Thoracic aorta (tissue), 2 donors: Measurements from ENCODE around the gene SIRT2. TPM values are rescaled to one million over a fixed set of nuclear protein-coding genes. Genes with fewer than 3 reads are reported as not detected.
"Not testable (repeated sequence)": the region's sequence is repeated elsewhere in the genome, so short reads cannot be mapped to it uniquely, and the experiment has no call there.

Experiments
- ATAC-seq: fragments of 150-250 bp; one replicate; pipeline ENCODE4 v1.8.0; 2017; ENCODE audit warnings: low read depth; ENCODE audit not compliant: insufficient number of reproducible peaks, low FRiP score
- DNase-seq: peaks from one replicate; pipeline ENCODE4 v3.0.0-alpha.2; 2020; ENCODE audit warnings: low spot score
- H3K27ac ChIP-seq, 2 donors: fragments of 200-600 bp; sonication (generic); 1 replicate in 1 of 2; 2 replicates in 1 of 2; pipeline ENCODE4 v1.5.1; 2016; ENCODE audit warnings: mild to moderate bottlenecking in 2 of 2, moderate library complexity in 2 of 2
- H3K27me3 ChIP-seq: fragments of 200-600 bp; sonication (generic); replicated peaks from 2 replicates; pipeline ENCODE4 v1.6.0; 2016; ENCODE audit warnings: mild to moderate bottlenecking; ENCODE audit not compliant: insufficient read depth
- H3K36me3 ChIP-seq: fragments of 200-600 bp; sonication (generic); one replicate; pipeline ENCODE4 v1.5.1; 2016
- H3K4me1 ChIP-seq, 2 donors: fragments of 200-600 bp; sonication (generic); 1 replicate in 1 of 2; 2 replicates in 1 of 2; pipeline versions ENCODE4 v1.5.1 to v1.6.0; 2016; ENCODE audit warnings: low read depth in 2 of 2, mild to moderate bottlenecking in 1 of 2; ENCODE audit not compliant: control insufficient read depth in 1 of 2
- H3K4me3 ChIP-seq: fragments of 200-600 bp; sonication (generic); 2 replicates; pipeline ENCODE4 v1.5.1; 2016; ENCODE audit warnings: mild to moderate bottlenecking
- H3K9me3 ChIP-seq: fragments of 200-600 bp; sonication (generic); 2 replicates; pipeline ENCODE4 v1.5.1; 2016
- CTCF ChIP-seq: fragments of 200-600 bp; sonication (generic); IDR thresholded peaks from one replicate; pipeline ENCODE4 v1.5.1; 2019; ENCODE audit warnings: antibody characterized with exemption
- total RNA-seq, 2 donors: library from RNA; depleted of rRNA; stranded (reverse); fragments of >200 nt; gene quantifications; one replicate each; pipeline versions ENCODE4 v1.1.0 to v1.2.3, GENCODE V29; 2016

Gene SIRT2
- total RNA-seq, 2 donors from 2014 or later, result 42.8 to 68.4 TPM

GRCh38 chr19:38877781-38878574 lies 21.4 kb downstream of the SIRT2 start, which contains the start of gene RINL:
TSS of gene RINL (minus strand) at chr19:38878275. CDS start at chr19:38876742, 1,533 bp downstream.
- peak within 1 kb of the TSS in 1 of 2 donors; percentile 34 for H3K27ac ChIP-seq
- no peak for TF ChIP-seq CTCF
- no peaks in the 10 kb centered on the region for H3K4me1 ChIP-seq
- ATAC-seq (no peak), DNase-seq (no peak)
- H3K4me3 ChIP-seq, result peak within 1 kb of the TSS; percentile 38
- no peaks in the 10 kb centered on the region for H3K9me3 ChIP-seq
- no peaks in the 10 kb centered on the region for H3K27me3 ChIP-seq
- H3K36me3 ChIP-seq, result peaks cover 10% of the 10 kb centered on the region

DNA sequence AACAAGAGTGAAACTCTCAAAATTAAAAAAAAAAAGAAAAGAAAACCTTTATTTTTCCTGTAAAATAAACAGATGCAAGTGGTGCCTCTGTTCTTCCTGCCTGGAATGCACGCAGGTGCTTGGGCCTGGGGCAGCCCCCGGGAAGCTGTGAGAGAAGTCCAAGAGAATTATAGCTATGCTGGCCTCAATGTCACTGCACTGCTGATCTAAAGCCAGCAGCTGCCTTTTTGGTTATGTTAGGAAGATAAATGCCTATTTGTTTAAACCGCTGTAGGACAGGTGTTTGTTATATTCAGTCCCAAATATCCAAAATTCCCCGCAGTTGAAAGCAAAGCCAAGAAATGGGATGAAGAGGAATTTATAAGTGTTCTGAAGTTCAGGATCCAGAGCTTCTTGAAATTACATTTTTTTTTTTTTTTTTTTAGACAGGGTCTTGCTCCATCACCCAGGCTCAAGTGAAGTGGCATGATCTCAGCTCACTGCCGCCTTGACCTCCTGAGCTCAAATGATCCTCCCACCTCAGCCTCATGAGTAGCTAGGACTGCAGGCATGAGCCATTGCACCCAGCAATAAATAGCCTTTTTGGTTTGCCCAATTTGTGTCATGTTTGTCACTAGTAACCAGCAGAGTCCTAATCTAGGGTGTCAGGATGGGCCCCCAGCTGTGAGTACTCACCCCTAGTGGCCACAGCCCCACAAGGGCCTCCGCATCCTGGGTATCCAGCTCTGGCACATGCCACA lies 23.6 kb downstream of the SIRT2 start:
- Histone ChIP-seq H3K4me1 (no peaks in the 10 kb centered on the region), H3K9me3 (no peaks in the 10 kb centered on the region), H3K27me3 (no peaks in the 10 kb centered on the region), H3K36me3 (peaks cover 3% of the 10 kb centered on the region), H3K27ac (no peak overlapping the region), H3K4me3 (no peak overlapping the region)
- ATAC-seq (no peak), DNase-seq (no peak)
- TF ChIP-seq CTCF, result no peak

- not testable (repeated sequence) for H3K36me3 ChIP-seq, H3K4me3 ChIP-seq, ATAC-seq, DNase-seq, H3K27ac ChIP-seq, H3K9me3 ChIP-seq, H3K27me3 ChIP-seq
- peaks cover 0 to 10% of the 10 kb centered on the region in 2 donors for H3K4me1 ChIP-seq
Observed at GRCh38 chr19:38873400-38873799, 26.0 kb downstream of the SIRT2 start.

DNA sequence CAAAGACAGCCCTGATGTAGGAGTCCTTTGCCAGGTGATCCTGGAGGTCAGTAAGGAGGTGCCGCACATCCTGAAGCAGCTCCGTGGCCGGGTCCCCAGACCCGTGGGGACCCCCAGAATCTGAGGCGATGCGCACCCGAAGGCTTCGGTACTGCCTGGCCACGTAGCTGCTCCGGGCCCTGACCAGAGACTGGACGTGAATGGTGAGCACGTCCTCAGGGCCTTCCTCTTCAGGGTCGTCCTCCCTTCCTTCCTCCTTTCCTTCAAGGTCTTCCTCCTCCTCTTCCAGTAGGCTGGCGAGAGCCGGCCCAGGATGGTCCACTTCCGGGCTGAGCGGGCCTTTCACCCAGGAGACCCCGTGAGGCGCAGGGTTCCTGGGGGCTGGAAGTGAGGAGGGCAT lies 28.8 kb downstream of the SIRT2 start:
- peaks cover 0 to 10% of the 10 kb centered on the region in 2 donors for H3K4me1 ChIP-seq
- H3K4me3 ChIP-seq, result no peak overlapping the region
- TF ChIP-seq CTCF, result no peak
- no peaks in the 10 kb centered on the region for H3K27me3 ChIP-seq
- ATAC-seq (no peak), DNase-seq (no peak)
- no peak overlapping the region for H3K27ac ChIP-seq
- H3K36me3 ChIP-seq, result no peaks in the 10 kb centered on the region
- H3K9me3 ChIP-seq, result no peaks in the 10 kb centered on the region

GRCh38 chr19:38869836-38870607 lies 29.4 kb downstream of the SIRT2 start:
- ATAC-seq, result peak; percentile 77
- no peaks in the 10 kb centered on the region for H3K27me3 ChIP-seq
- DNase-seq, result no peak
- peaks cover 0 to 10% of the 10 kb centered on the region in 2 donors for H3K4me1 ChIP-seq
- no peaks in the 10 kb centered on the region for H3K9me3 ChIP-seq
- peak overlapping the region; percentile 69 for H3K4me3 ChIP-seq
- H3K36me3 ChIP-seq, result no peaks in the 10 kb centered on the region
- H3K27ac ChIP-seq, result no peak overlapping the region
- peak; percentile 76 for TF ChIP-seq CTCF
